B cell (primary cell): ENCODE data around the gene GASK1A. TPM values are rescaled to one million over a fixed set of nuclear protein-coding genes. Genes with fewer than 3 reads are reported as not detected.

Source experiments
- ATAC-seq: fragments of 200-7000 bp; cut with Tn5 transposase; one replicate; pipeline ENCODE4 v1.10.0; 2021; ENCODE audit warnings: low read depth, mild to moderate bottlenecking, moderate number of reproducible peaks, moderate library complexity
- CTCF ChIA-PET: fragments of 350-600 bp; sonication (Branson Sonifier 250); formaldehyde crosslinking; loops from one replicate; lab custom pipeline; 2021; ENCODE audit warnings: antibody characterized with exemption, inconsistent platforms; lab: Charles Lee
- POLR2A ChIA-PET: fragments of 350-600 bp; sonication (Branson Sonifier 250); formaldehyde crosslinking; loops from one replicate; lab custom pipeline; 2021; ENCODE audit warnings: antibody characterized with exemption; lab: Charles Lee
- DNase-seq: peaks from one replicate; pipeline ENCODE4 v3.0.0; 2013
- H2AFZ ChIP-seq: 2 replicates; pipeline ENCODE4 v1.6.1; 2012; ENCODE audit warnings: mild to moderate bottlenecking, low read depth, low read length; ENCODE audit not compliant: insufficient read depth, poor library complexity, severe bottlenecking
- H3K27ac ChIP-seq, 2 donors: 1 replicate in 1 of 2; 2 replicates in 1 of 2; pipeline ENCODE4 v1.5.1; 2012 to 2013; ENCODE audit warnings: low read length in 2 of 2, mild to moderate bottlenecking in 2 of 2, moderate library complexity in 1 of 2
- H3K27me3 ChIP-seq, 4 experiments: fragments of 200-600 bp in 1 of 4; sonication (generic) in 1 of 4; replicated peaks in 1 of 4; 1 replicate in 2 of 4; 2 replicates in 2 of 4; pipeline versions ENCODE4 v1.6.1 to v1.7.0; 2013 to 2016; ENCODE audit warnings: low read length in 3 of 4, mild to moderate bottlenecking in 2 of 4, mixed read lengths in 1 of 4, moderate library complexity in 1 of 4; ENCODE audit not compliant: insufficient read depth in 4 of 4, control insufficient read depth in 3 of 4; ENCODE audit errors: control extremely low read depth in 1 of 4
- H3K36me3 ChIP-seq, 2 experiments: replicated peaks in 1 of 2; 1 replicate in 1 of 2; 2 replicates in 1 of 2; pipeline versions ENCODE4 v1.6.1 to v1.7.1; 2013; ENCODE audit warnings: low read length in 1 of 2; ENCODE audit not compliant: insufficient read depth in 2 of 2, control insufficient read depth in 1 of 2; ENCODE audit errors: control extremely low read depth in 1 of 2, extremely low read depth in 1 of 2
- H3K4me1 ChIP-seq, 2 donors: fragments of 200-600 bp in 1 of 2; sonication (generic) in 1 of 2; 1 replicate in 1 of 2; 2 replicates in 1 of 2; pipeline versions ENCODE4 v1.5.1 to v1.6.1; 2013 to 2017; ENCODE audit warnings: low read length in 2 of 2; ENCODE audit not compliant: control insufficient read depth in 2 of 2, insufficient read depth in 2 of 2
- H3K4me2 ChIP-seq: replicated peaks from 2 replicates; pipeline ENCODE3; 2012; ENCODE audit warnings: mild to moderate bottlenecking, low read depth, low read length; ENCODE audit not compliant: poor library complexity, severe bottlenecking
- H3K4me3 ChIP-seq, 5 experiments: fragments of 200-600 bp in 1 of 5; sonication (generic) in 1 of 5; 1 replicate in 3 of 5; 2 replicates in 2 of 5; pipeline versions ENCODE4 v1.5.1 to v1.7.0; 2011 to 2016; ENCODE audit warnings: low read length in 4 of 5, mild to moderate bottlenecking in 4 of 5, low read depth in 2 of 5, control low read depth in 1 of 5, moderate library complexity in 1 of 5; ENCODE audit not compliant: insufficient read depth in 1 of 5; ENCODE audit errors: control extremely low read depth in 1 of 5, extremely low read depth in 1 of 5
- H3K79me2 ChIP-seq: fragments of 200-600 bp; sonication (generic); one replicate; pipeline ENCODE4 v1.6.0; 2016; ENCODE audit warnings: low read length; ENCODE audit not compliant: control insufficient read depth, insufficient read depth
- H3K9ac ChIP-seq: fragments of 200-600 bp; sonication (generic); 2 replicates; pipeline ENCODE4 v1.6.1; 2017; ENCODE audit warnings: mild to moderate bottlenecking, low read length, moderate library complexity
- H3K9me3 ChIP-seq, 3 donors: one replicate each; pipeline versions ENCODE4 v1.6.1 to v1.7.1; 2013; ENCODE audit warnings: low read length in 2 of 3; ENCODE audit not compliant: control insufficient read depth in 2 of 3, insufficient read depth in 1 of 3; ENCODE audit errors: control extremely low read depth in 1 of 3
- H4K20me1 ChIP-seq: 2 replicates; pipeline ENCODE4 v1.6.0; 2012; ENCODE audit warnings: mild to moderate bottlenecking, low read length; ENCODE audit not compliant: insufficient read depth, control insufficient read depth, poor library complexity, severe bottlenecking
- H3K27ac Mint-ChIP-seq: one replicate; pipeline ENCODE4 v1.8.0; 2021; ENCODE audit warnings: mixed read lengths
- H3K27me3 Mint-ChIP-seq: one replicate; pipeline ENCODE4 v1.8.0; 2021; ENCODE audit warnings: mixed read lengths
- H3K4me1 Mint-ChIP-seq: one replicate; pipeline ENCODE4 v1.8.0; 2021; ENCODE audit warnings: mixed read lengths
- H3K4me3 Mint-ChIP-seq: one replicate; pipeline ENCODE4 v1.8.0; 2021; ENCODE audit warnings: mixed read lengths
- H3K9me3 Mint-ChIP-seq: one replicate; pipeline ENCODE4 v1.8.0; 2022; ENCODE audit warnings: mixed read lengths; ENCODE audit not compliant: insufficient read depth
- EZH2 ChIP-seq: IDR thresholded peaks from 2 replicates; pipeline ENCODE4 v1.6.1; 2012; ENCODE audit warnings: borderline replicate concordance, low read depth, mild to moderate bottlenecking, moderate library complexity, low read length; ENCODE audit not compliant: insufficient read depth, poor library complexity, severe bottlenecking
- WGBS: methylation state at CpG from one replicate; pipeline ENCODE4 v1.1.5; 2013; ENCODE audit warnings: missing lambda C conversion rate; ENCODE audit not compliant: insufficient coverage; 5-methylcytosine and 5-hydroxymethylcytosine counted together
- intact Hi-C: fragments of 100-400 bp; cut with micrococcal nuclease; formaldehyde crosslinking; loops from one replicate; pipeline ENCODE4 v1.10.0; 2022
- polyA plus RNA-seq: library from polyadenylated mRNA; depleted of rRNA; stranded (reverse); fragments of >200 nt; gene quantifications from 2 replicates; pipeline ENCODE4 v1.2.3, GENCODE V29; 2012
- total RNA-seq, 2 donors: library from RNA; stranded (reverse); fragments of 120-200 nt in 1 of 2; gene quantifications; 1 replicate in 1 of 2; 2 replicates in 1 of 2; pipeline versions ENCODE4 v1.2.3 to v1.2.4, GENCODE V29; 2013 to 2022
- TF ChIP-seq, protein P1 (sequence below): fragments of 200-600 bp; IDR thresholded peaks from one replicate; pipeline ENCODE4 v1.8.0; 2022; ENCODE audit warnings: antibody characterized with exemption, mild to moderate bottlenecking

The GASK1A gene
- total and polyA plus RNA-seq, 2 donors (not counting 1 experiment from before 2014, with no cell fraction given): not detected

- ATAC-seq: no peak
- H3K9me3 Mint-ChIP-seq: peaks cover 2% of the 10 kb centered on the region
- no peaks in the 10 kb centered on the region for H3K4me1 Mint-ChIP-seq
- no peak overlapping the region for H3K27ac ChIP-seq
- TF ChIP-seq EZH2: no peak
- H3K27ac Mint-ChIP-seq: no peak overlapping the region
- WGBS: 97% methylated on average over 40 of the region's 40 CpGs
- no peak overlapping the region for H3K4me3 Mint-ChIP-seq
- H3K9ac ChIP-seq: no peak overlapping the region
- no peak for DNase-seq
- ChIA-PET CTCF (no interaction called here), POLR2A (no interaction called here)
- no peaks in the 10 kb centered on the region for H3K27me3 ChIP-seq
- intact Hi-C loops: no loop called here
- no peaks in the 10 kb centered on the region for H3K79me2 ChIP-seq
- no peak overlapping the region for H2AFZ ChIP-seq
- H3K4me3 ChIP-seq: no peak overlapping the region
- peaks cover 0 to 6% of the 10 kb centered on the region in 2 experiments for H3K36me3 ChIP-seq
- H3K4me1 ChIP-seq: no peaks in the 10 kb centered on the region
- H3K27me3 Mint-ChIP-seq: no peaks in the 10 kb centered on the region
- H4K20me1 ChIP-seq: no peaks in the 10 kb centered on the region
- no peak overlapping the region for H3K4me2 ChIP-seq
- H3K9me3 ChIP-seq: peaks cover 0 to 16% (median 0%) of the 10 kb centered on the region in 3 donors
Observed at GRCh38 chr3:43080726-43081568, 101.8 kb downstream of the GASK1A start.

DNA sequence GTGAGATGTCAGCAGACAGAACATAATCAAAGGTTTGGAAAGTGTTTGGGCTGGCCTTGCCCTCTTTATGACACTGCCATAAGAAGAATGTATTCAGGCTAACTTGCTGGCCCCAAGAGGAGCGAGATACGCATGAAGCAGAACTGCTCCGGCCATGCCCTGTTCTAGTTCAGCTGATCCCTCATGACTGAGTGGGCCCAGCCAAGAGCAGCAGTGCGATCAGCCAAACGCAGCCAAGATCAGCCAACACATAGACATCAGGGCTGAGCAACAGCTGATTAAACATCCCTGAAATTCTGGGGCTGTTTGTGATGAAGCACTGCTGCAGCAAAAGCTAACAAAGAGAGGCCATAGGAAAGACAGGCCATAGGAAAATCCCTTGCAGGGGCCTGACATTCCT, 102.7 kb downstream of the GASK1A start:
- TF ChIP-seq, protein P1, sequence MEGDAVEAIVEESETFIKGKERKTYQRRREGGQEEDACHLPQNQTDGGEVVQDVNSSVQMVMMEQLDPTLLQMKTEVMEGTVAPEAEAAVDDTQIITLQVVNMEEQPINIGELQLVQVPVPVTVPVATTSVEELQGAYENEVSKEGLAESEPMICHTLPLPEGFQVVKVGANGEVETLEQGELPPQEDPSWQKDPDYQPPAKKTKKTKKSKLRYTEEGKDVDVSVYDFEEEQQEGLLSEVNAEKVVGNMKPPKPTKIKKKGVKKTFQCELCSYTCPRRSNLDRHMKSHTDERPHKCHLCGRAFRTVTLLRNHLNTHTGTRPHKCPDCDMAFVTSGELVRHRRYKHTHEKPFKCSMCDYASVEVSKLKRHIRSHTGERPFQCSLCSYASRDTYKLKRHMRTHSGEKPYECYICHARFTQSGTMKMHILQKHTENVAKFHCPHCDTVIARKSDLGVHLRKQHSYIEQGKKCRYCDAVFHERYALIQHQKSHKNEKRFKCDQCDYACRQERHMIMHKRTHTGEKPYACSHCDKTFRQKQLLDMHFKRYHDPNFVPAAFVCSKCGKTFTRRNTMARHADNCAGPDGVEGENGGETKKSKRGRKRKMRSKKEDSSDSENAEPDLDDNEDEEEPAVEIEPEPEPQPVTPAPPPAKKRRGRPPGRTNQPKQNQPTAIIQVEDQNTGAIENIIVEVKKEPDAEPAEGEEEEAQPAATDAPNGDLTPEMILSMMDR: no peak
- TF ChIP-seq EZH2: no peak
- no peaks in the 10 kb centered on the region for H3K79me2 ChIP-seq
- no peak overlapping the region for H3K4me3 ChIP-seq
- H3K9ac ChIP-seq: no peak overlapping the region
- Mint-ChIP-seq H3K4me3 (no peak overlapping the region), H3K4me1 (no peaks in the 10 kb centered on the region), H3K9me3 (peaks cover 2% of the 10 kb centered on the region), H3K27ac (no peak overlapping the region), H3K27me3 (no peaks in the 10 kb centered on the region)
- CTCF ChIA-PET: no interaction called here
- H3K4me2 ChIP-seq: no peak overlapping the region
- peaks cover 0 to 16% (median 0%) of the 10 kb centered on the region in 3 donors for H3K9me3 ChIP-seq
- H3K4me1 ChIP-seq: no peaks in the 10 kb centered on the region
- no peaks in the 10 kb centered on the region for H3K27me3 ChIP-seq
- H3K27ac ChIP-seq: no peak overlapping the region
- ATAC-seq (no peak), DNase-seq (no peak)
- peaks cover 0 to 6% of the 10 kb centered on the region in 2 experiments for H3K36me3 ChIP-seq
- 100% methylated on average over 5 of the region's 5 CpGs for WGBS
- H2AFZ ChIP-seq: no peak overlapping the region
- POLR2A ChIA-PET: no interaction called here
- H4K20me1 ChIP-seq: no peaks in the 10 kb centered on the region
- intact Hi-C loops: no loop called here
